ENCODE measurements around the gene LRIT1.

The LRIT1 gene

GRCh38 chr10:84254552-84255478, 13.5 kb upstream of the LRIT1 start:
- DNase-seq (ENCODE audit: low read depth in 2 of 2) = no peak

GRCh38 chr10:84248794-84249193, 7.4 kb upstream of the LRIT1 start:
- no peak for DNase-seq (ENCODE audit: low read depth in 2 of 2)

GRCh38 chr10:84247496-84247895, 6.2 kb upstream of the LRIT1 start:
- no peak for DNase-seq (ENCODE audit: low read depth in 2 of 2)

GRCh38 chr10:84244651-84245270, 3.4 kb upstream of the LRIT1 start, which contains the start of gene RGR:
Gene RGR (plus strand): TSS chr10:84245053. CDS start chr10:84245091, 38 bp downstream.
- no peak for DNase-seq (ENCODE audit: low read depth in 2 of 2)

- DNase-seq (ENCODE audit: low read depth in 2 of 2) = no peak
Measured at GRCh38 chr10:84243759-84244158, 2.4 kb upstream of the LRIT1 start.

DNA sequence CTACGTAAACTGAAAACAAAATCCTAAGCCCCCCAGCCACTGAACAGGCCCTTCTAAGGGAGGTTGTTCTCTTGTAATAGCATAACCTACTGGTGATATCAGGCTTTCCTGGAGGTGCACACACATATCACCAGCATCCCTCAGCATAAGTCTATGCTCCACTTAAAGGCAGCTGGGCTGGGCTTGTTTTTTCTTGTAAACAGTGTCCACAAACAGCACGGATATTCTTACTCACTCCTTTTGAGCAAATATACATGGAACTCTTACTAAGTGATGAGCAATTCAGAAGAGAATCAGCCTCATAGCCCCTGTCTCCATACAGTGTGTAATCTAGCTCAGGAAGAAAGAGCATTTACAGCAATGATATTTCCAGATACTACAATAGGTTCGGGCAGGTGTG, 2.4 kb downstream of the LRIT1 start:
- no peak for DNase-seq (ENCODE audit: low read depth in 2 of 2)

GRCh38 chr10:84237199-84238051, 3.9 kb downstream of the LRIT1 start:
- no peak for DNase-seq (ENCODE audit: low read depth in 2 of 2)

- no peak for DNase-seq (ENCODE audit: low read depth in 2 of 2)
Measured at GRCh38 chr10:84236807-84237198, 4.5 kb downstream of the LRIT1 start.

DNA sequence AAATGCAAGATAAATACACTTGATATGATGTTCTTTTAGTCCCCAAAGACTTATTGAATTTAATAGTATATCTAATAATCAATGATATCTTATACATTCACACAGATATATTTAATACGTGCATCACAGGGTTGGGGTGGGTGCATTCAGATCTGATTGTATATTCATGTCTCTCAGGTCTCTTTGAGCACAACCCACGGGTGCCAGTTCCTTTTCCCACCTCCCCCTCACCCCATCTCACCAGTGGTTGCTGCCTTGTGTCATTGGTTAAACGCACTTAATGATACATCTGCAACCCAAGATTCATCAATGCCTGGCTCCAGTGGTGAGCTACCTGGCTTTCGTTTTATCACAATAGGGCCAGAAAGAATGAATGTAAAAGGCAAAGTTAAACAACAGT, 6.2 kb downstream of the LRIT1 start:
- DNase-seq (ENCODE audit: low read depth in 2 of 2) = no peak

GRCh38 chr10:84234479-84234878, 6.9 kb downstream of the LRIT1 start:
- no peak for DNase-seq (ENCODE audit: low read depth in 2 of 2)

DNA sequence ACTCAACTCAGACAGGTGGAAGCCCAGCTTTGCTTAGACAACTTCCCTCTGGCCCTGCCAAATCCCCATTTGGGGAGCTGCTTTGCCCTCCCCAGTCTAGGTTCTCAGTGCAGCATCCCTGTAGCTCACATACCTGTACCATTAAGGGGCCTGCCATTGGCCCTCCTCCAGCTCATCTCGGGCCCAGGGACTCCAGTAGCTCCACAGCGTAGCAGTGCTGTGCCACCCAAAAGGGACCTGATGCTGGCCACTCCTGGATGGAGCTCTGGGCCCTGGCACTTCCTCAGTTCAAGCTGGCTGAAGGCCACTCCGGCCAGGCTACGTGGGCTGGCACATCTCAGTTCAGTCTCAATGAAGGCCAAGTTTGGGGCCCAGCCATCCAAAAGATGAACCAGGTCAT, 7.4 kb downstream of the LRIT1 start:
- no peak for DNase-seq (ENCODE audit: low read depth in 2 of 2)

GRCh38 chr10:84232376-84232775, 9.0 kb downstream of the LRIT1 start:
- DNase-seq (ENCODE audit: low read depth in 2 of 2) = no peak

DNA sequence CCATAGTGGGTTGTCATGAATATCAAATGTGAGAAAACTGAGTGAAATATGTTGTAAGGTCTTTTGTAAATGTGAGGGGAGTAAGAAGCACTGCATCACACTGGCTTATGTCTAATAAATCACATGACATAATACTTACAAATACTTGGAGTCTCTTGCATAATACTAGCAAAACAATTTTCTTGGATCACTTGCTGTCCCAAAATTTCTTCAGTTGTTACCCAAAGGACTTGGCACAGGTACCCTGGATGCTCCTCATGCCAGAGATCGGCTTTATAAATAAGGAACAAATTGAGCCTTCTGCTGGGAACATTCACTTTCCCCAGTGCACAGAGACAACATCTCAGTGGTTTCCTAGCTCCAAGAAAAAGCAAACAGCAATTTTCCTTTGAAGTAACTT, 11.0 kb downstream of the LRIT1 start:
- no peak for DNase-seq (ENCODE audit: low read depth in 2 of 2)

GRCh38 chr10:84227810-84228209, 13.5 kb downstream of the LRIT1 start:
- no peak for DNase-seq (ENCODE audit: low read depth in 2 of 2)

DNA sequence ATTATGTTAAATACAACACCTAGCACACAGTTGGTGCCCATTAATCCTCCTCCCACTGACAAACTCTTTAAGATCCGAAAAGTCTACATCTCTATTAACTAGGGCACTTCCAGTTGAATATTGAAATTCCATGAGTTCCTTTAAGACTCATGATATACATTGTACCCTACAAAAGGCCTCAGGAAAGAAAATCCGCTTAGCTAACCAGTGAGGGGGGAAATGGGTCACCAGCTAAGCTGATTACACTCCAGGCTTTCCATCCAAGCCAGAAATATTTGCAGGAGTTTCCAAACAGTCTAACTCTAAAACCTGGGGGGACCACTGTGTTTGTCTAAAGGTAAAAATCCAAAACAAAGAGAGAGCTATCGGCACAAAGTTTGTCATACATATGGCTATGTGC, 14.7 kb downstream of the LRIT1 start:
- DNase-seq (ENCODE audit: low read depth in 2 of 2) = no peak

DNA sequence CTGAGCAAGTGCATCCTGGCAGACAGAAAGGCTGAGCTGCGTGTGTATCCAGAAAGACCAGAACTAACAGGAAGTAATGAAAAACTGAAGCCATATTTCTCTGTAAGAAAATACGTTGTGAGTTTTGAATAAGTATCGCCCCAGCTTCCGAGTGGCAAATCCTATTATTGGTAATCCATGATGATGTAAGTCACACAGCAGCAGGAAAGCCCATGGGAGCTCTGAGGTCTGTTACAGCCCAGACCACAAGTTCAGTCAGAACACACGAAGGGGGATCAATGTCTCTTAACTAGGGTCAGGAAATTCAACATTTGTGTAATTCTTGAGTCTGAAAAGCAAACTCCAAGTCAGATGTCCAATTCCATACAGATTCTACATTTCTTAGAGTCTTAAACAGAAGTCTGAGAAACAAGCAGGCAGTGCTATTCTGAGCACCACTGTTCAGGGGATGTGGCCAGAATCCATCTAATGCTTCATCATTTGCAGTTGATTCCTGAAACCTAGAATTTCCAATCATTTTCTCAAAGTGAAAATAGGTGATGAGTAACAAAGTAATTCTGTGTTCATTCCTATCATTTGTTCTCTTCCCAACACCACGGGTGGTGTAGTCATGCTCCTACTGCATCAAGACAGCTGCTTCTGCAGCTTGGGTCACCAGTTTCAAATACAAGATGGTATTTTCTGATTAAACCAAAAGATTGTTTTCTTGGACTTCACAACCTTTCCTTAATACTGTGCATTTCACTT, 15.7 kb downstream of the LRIT1 start, which contains the start of gene LRIT2:
LRIT2 (minus strand) TSS at position 118 of the 747 bp plus-strand sequence; CDS start at position 94, 24 bp downstream.
- DNase-seq (ENCODE audit: low read depth in 2 of 2) = no peak

- DNase-seq (ENCODE audit: low read depth in 2 of 2) = no peak
Measured at GRCh38 chr10:84224411-84225028, 16.8 kb downstream of the LRIT1 start.

DNA sequence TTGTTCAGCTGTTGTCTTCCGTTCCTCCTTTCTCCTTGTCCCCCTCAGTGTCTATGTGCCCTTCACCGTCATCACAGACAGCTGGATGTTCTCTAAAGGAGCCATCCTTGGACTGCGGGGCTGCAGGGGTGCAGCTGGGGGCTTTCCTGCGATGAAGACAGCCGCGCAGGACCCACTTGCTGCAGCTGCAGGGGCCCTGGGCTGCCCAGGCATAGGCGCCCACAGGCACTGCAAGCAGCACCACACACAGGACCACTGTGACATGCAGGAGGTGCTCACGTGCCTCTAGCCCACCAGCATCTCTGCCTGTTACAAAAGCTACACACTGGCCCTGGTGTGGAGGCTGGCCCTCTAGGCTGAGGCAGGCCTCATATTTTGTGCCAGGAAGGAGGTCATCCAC, 19.4 kb downstream of the LRIT1 start:
- no peak for DNase-seq (ENCODE audit: low read depth in 2 of 2)

GRCh38 chr10:84217746-84218145, 23.6 kb downstream of the LRIT1 start:
- DNase-seq (ENCODE audit: low read depth in 2 of 2) = no peak

GRCh38 chr10:84216834-84217233, 24.5 kb downstream of the LRIT1 start:
- no peak for DNase-seq (ENCODE audit: low read depth in 2 of 2)
